Measurements from ENCODE around the gene HOXA10. TPM values are rescaled to one million over a fixed set of nuclear protein-coding genes. Genes with fewer than 3 reads are reported as not detected.

HOXA10 gene
- total RNA-seq, 4 donors from 2014 or later, result 15.7 to 28.4 (median 19.8) TPM

DNA sequence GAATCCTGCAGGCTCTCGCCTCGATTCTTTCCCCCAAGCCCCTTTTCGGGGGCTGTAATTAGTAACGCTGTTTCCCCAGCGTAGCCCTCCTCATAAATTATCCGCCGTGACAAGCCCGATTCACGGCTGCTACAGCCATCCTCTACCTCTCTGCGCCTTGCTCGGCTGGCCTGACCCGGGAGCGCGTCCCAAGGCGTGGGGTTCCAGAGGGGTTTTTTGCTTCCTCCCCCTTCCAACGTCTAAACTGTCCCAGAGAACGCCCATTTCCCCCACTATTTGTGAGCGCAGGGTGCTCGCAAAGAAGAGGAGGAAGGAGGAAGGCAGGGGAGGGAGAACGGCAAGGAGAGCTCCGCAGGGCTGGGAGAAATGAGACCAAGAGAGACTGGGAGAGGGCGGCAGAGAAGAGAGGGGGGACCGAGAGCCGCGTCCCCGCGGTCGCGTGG lies 31.5 kb downstream of the HOXA10 start:
- Histone ChIP-seq H3K4me3 (peak overlapping the region; percentile 40 to 75 (median 60)), H3K27me3 (no peaks in the 10 kb centered on the region), H3K36me3 (peaks cover 0 to 9% (median 0%) of the 10 kb centered on the region in 3 donors), H3K9me3 (no peaks in the 10 kb centered on the region), H3K27ac (peak overlapping the region; percentile 73 to 96 (median 84)), H3K4me1 (peaks cover 0 to 37% (median 1%) of the 10 kb centered on the region in 4 donors)
- peak in 2 of 3 donors; percentile 12 to 66 for DNase-seq
- TF ChIP-seq, protein P1, sequence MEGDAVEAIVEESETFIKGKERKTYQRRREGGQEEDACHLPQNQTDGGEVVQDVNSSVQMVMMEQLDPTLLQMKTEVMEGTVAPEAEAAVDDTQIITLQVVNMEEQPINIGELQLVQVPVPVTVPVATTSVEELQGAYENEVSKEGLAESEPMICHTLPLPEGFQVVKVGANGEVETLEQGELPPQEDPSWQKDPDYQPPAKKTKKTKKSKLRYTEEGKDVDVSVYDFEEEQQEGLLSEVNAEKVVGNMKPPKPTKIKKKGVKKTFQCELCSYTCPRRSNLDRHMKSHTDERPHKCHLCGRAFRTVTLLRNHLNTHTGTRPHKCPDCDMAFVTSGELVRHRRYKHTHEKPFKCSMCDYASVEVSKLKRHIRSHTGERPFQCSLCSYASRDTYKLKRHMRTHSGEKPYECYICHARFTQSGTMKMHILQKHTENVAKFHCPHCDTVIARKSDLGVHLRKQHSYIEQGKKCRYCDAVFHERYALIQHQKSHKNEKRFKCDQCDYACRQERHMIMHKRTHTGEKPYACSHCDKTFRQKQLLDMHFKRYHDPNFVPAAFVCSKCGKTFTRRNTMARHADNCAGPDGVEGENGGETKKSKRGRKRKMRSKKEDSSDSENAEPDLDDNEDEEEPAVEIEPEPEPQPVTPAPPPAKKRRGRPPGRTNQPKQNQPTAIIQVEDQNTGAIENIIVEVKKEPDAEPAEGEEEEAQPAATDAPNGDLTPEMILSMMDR (IDR thresholded peaks at IDR 0.05), result no peak
- TF ChIP-seq POLR2A (IDR thresholded peaks at IDR 0.05), result no peak

DNA sequence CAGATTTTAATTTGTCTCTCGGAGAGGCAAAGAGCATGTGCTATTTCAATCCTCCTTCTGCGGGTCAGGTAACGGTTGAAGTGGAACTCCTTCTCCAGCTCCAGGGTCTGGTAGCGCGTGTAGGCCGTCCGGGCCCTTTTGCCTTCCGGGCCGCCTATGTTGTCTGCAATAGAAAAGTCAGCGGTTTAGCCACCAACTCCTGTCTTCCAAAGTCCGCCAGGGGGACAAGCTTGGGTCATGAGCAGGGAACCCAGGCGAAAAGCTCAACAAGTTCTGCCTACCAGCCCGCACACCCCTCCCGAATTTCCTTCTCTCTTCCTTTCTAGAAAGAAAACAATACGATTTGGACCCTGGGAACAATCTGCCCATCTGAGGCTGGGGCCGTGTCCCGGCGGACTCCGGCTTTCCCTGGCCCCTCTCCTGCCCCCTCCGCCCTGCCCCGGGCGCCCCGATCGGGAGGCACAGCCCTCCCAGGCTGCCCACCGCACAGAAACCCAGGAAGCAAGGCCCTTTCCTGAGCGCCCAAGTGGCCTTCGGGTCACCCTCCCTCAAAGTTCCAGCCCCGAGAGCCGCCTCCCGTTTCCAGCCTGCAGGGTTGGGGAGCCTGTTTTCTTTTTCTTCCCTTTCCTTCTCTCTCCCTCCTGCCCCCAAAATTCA lies 32.1 kb downstream of the HOXA10 start:
- peaks cover 0 to 9% (median 0%) of the 10 kb centered on the region in 3 donors for H3K36me3 ChIP-seq
- TF ChIP-seq, protein P1 (IDR thresholded peaks at IDR 0.05), result peak in 3 of 6 experiments; percentile 11 to 17 (median 15)
- no peak for TF ChIP-seq POLR2A (IDR thresholded peaks at IDR 0.05)
- peaks cover 0 to 40% (median 0%) of the 10 kb centered on the region in 4 donors for H3K4me1 ChIP-seq
- H3K27ac ChIP-seq, result peak overlapping the region; percentile 73 to 96 (median 84)
- peak; percentile 8 to 59 (median 54) for DNase-seq
- H3K9me3 ChIP-seq, result no peaks in the 10 kb centered on the region
- H3K27me3 ChIP-seq, result no peaks in the 10 kb centered on the region
- H3K4me3 ChIP-seq, result peak overlapping the region; percentile 40 to 75 (median 60)

DNA sequence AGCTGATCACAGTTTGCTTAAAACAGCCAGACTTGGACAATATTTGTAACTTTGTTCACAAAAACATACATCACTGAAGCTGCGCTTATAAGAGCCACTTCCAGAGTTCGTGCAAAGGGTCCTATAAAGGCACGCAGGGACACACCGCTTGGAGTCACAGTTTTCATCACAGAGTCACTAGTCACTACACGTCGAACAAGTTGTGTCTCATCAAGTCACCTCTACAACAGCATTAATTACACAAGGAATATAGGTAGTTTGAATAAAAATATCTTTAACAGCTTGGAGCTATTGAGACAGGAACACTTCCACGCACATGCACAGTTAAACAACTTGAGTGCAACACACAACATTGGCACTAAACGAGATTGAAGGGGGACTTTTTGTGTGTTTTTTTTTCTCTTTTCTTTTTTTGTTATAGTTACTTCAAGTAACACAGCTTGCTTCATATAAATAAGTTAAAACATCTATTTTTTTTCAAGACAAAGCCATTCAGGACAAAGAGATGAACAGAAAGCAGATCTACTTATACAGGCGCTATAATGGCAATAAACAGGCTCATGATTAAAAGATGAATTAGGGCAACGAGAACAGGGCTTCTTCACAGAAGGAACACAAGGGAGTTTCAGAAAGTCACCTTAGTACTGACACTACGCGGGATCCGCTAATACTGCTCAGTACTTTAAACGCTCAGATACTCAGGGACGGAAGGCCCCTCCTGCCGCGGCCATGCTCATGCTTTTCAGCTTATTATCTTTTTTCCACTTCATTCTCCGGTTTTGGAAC lies 32.8 kb downstream of the HOXA10 start:
- DNase-seq, result peak in 1 of 3 donors; percentile 11
- H3K27me3 ChIP-seq, result no peaks in the 10 kb centered on the region

DNA sequence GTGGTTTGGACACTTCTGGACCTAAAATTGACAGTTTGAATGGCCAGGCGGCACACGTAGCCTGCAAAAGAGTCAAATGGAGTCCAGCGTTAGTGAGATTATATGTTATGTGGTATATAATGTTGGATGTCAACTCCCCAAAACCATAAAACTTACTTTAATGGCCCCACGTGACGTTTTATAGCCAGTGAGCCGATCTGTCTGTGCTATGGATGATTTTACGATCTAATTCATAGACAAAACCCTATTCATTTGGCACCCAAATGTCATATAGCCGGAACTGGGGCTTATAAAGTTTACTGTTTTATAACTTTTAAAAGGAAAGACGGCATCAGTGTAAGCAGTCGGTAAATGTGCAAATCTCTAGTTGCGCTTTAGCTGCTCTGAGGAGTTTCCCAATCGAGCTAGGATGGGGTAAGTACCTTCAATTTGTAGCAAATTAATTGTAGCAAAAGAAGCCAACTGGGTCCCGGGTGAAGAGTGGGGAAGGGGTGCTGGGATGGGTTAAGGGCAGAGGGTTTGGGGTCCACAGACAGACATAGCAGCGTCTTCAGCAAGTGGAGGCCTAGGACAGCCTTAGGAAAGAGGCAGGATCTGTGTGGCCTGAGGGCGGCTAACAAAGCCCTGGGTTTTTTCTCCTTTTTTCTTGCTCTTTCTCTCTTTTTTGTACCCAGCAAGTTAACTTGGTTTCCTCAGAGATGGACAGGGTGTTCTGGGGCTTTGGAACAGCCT lies 33.8 kb downstream of the HOXA10 start:
- Histone ChIP-seq H3K4me3 (peak overlapping the region in 3 of 4 donors; percentile 19 to 75 (median 58)), H3K4me1 (peaks cover 0 to 44% (median 3%) of the 10 kb centered on the region in 4 donors), H3K27me3 (no peaks in the 10 kb centered on the region), H3K9me3 (no peaks in the 10 kb centered on the region), H3K36me3 (peaks cover 0 to 7% (median 0%) of the 10 kb centered on the region in 3 donors), H3K27ac (peak overlapping the region; percentile 31 to 96 (median 80))
- DNase-seq, result peak in 2 of 3 donors; percentile 61 to 77
- peak; percentile 74 to 77 for TF ChIP-seq POLR2A (IDR thresholded peaks at IDR 0.05)
- TF ChIP-seq, protein P1 (IDR thresholded peaks at IDR 0.05), result no peak

More for the DNA sequence above, 32.8 kb downstream of the HOXA10 start:
- peak overlapping the region in 3 of 4 donors; percentile 50 to 75 (median 70) for H3K4me3 ChIP-seq
- peaks cover 0 to 9% (median 0%) of the 10 kb centered on the region in 3 donors for H3K36me3 ChIP-seq
- TF ChIP-seq, protein P1 (IDR thresholded peaks at IDR 0.05), result no peak
- TF ChIP-seq POLR2A (IDR thresholded peaks at IDR 0.05), result no peak
- H3K27ac ChIP-seq, result peak overlapping the region; percentile 73 to 96 (median 84)
- H3K4me1 ChIP-seq, result peaks cover 0 to 38% (median 2%) of the 10 kb centered on the region in 4 donors
- no peaks in the 10 kb centered on the region for H3K9me3 ChIP-seq
